NB4 (cell line): Measurements from ENCODE around the gene NBEAL2.

Experiments
- CTCF ChIP-seq: IDR thresholded peaks from one replicate; pipeline ENCODE4 v1.5.1; 2012; ENCODE audit warnings: low read depth, low read length
- MAX ChIP-seq: IDR thresholded peaks from 2 replicates; pipeline ENCODE4 v1.6.1; 2011; ENCODE audit warnings: low read depth, low read length

GRCh38 chr3:47001731-47002170 is 22.3 kb downstream of the NBEAL2 start:
- no peak for TF ChIP-seq CTCF
- no peak for TF ChIP-seq MAX
